Cardiac muscle cell (in vitro differentiated cells and primary cell): ENCODE measurements around the gene XPOT. TPM values are rescaled to one million over a fixed set of nuclear protein-coding genes. Genes with fewer than 3 reads are reported as not detected.
"Not testable (repeated sequence)": the region's sequence is repeated elsewhere in the genome, so short reads cannot be mapped to it uniquely, and the experiment has no call there.

ENCODE experiments used
- DNase-seq, 2 donors: peaks; one replicate each; pipeline versions ENCODE4 v3.0.0 to v3.0.0-alpha.2; 2010 to 2017; ENCODE audit warnings: low read depth in 1 of 2, low spot score in 1 of 2
- H3K27ac ChIP-seq: fragments of 200-600 bp; sonication (generic); 2 replicates; pipeline ENCODE4 v1.5.1; 2016
- H3K27me3 ChIP-seq: fragments of 200-600 bp; sonication (generic); 2 replicates; pipeline ENCODE4 v1.6.0; 2016; ENCODE audit warnings: control low read depth
- H3K36me3 ChIP-seq: fragments of 200-600 bp; sonication (generic); 2 replicates; pipeline ENCODE4 v1.5.1; 2016; ENCODE audit warnings: control low read depth
- H3K4me1 ChIP-seq: fragments of 200-600 bp; sonication (generic); 2 replicates; pipeline ENCODE4 v1.8.1; 2017; ENCODE audit warnings: low read depth, mild to moderate bottlenecking, mixed run types
- H3K4me3 ChIP-seq: fragments of 200-600 bp; sonication (generic); 2 replicates; pipeline ENCODE4 v1.5.1; 2016; ENCODE audit warnings: mild to moderate bottlenecking
- H3K9me3 ChIP-seq: fragments of 200-600 bp; sonication (generic); 2 replicates; pipeline ENCODE4 v1.5.1; 2017; ENCODE audit warnings: low read depth, mild to moderate bottlenecking, control low read depth
- polyA plus RNA-seq: library from polyadenylated mRNA; unstranded; fragments of >200 nt; fragmentation: Nextera tagmentation; extraction: Ambion mirVana; gene quantifications from 2 replicates; pipeline ENCODE4 v1.2.1, GENCODE V29; 2016
- total RNA-seq: library from RNA; depleted of rRNA; stranded (reverse); fragments of >200 nt; gene quantifications from 2 replicates; pipeline ENCODE4 v1.2.3, GENCODE V29; 2016
- TF ChIP-seq, protein P1 (sequence below): IDR thresholded peaks from 2 replicates; pipeline ENCODE4 v1.5.1; 2012; ENCODE audit warnings: low read depth, mild to moderate bottlenecking, low read length

Gene XPOT, protein sequence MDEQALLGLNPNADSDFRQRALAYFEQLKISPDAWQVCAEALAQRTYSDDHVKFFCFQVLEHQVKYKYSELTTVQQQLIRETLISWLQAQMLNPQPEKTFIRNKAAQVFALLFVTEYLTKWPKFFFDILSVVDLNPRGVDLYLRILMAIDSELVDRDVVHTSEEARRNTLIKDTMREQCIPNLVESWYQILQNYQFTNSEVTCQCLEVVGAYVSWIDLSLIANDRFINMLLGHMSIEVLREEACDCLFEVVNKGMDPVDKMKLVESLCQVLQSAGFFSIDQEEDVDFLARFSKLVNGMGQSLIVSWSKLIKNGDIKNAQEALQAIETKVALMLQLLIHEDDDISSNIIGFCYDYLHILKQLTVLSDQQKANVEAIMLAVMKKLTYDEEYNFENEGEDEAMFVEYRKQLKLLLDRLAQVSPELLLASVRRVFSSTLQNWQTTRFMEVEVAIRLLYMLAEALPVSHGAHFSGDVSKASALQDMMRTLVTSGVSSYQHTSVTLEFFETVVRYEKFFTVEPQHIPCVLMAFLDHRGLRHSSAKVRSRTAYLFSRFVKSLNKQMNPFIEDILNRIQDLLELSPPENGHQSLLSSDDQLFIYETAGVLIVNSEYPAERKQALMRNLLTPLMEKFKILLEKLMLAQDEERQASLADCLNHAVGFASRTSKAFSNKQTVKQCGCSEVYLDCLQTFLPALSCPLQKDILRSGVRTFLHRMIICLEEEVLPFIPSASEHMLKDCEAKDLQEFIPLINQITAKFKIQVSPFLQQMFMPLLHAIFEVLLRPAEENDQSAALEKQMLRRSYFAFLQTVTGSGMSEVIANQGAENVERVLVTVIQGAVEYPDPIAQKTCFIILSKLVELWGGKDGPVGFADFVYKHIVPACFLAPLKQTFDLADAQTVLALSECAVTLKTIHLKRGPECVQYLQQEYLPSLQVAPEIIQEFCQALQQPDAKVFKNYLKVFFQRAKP
- total RNA-seq (32.1 and 33.9 TPM in 2 replicates), polyA plus RNA-seq (27.6 and 50.5 TPM in 2 replicates)

DNA sequence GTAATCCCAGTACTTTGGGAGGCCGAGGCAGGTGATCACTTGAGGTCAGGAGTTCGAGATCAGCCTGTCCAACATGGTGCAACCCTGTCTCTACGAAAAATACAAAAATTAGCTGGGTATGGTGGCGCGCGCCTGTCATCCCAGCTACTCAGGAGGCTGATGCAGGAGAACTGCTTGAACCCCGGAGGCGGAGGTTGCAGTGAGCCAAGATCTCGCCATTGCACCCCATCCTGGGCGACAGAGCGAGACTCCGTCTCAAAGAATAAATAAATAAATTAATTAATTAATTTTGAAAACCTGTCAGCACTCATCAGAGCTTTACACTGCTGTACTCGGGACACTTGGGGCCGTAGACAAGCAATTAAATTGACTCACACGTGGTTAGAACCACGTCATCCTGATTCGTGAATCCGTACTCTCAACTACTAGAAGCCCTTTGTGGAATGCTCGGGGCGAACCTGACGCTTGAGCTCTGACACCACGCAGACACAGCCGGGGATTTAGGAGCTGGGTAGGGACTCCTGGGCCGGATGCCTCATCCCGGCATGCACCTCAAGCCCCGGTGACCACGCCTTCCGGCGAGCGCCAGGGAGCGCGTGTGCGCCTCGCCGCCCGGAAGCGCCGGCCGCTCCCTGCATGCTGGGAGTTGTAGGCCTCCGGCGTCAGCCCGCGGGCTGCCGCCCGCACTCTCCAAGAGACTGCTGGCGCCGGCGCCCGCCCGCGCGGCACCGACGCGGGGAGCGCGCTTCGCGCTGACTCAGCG lies at the start of gene XPOT:
XPOT (plus strand) TSS at position 686 of the 763 bp plus-strand sequence. CDS start 5,644 bp downstream, outside the sequence.
- H3K36me3 ChIP-seq: no peaks in the 10 kb centered on the region
- H3K4me1 ChIP-seq: no peaks in the 10 kb centered on the region
- no peaks in the 10 kb centered on the region for H3K27me3 ChIP-seq
- peak; percentile 97 to 99 for DNase-seq
- TF ChIP-seq, protein P1, sequence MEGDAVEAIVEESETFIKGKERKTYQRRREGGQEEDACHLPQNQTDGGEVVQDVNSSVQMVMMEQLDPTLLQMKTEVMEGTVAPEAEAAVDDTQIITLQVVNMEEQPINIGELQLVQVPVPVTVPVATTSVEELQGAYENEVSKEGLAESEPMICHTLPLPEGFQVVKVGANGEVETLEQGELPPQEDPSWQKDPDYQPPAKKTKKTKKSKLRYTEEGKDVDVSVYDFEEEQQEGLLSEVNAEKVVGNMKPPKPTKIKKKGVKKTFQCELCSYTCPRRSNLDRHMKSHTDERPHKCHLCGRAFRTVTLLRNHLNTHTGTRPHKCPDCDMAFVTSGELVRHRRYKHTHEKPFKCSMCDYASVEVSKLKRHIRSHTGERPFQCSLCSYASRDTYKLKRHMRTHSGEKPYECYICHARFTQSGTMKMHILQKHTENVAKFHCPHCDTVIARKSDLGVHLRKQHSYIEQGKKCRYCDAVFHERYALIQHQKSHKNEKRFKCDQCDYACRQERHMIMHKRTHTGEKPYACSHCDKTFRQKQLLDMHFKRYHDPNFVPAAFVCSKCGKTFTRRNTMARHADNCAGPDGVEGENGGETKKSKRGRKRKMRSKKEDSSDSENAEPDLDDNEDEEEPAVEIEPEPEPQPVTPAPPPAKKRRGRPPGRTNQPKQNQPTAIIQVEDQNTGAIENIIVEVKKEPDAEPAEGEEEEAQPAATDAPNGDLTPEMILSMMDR: no peak
- H3K4me3 ChIP-seq: peak within 1 kb of the TSS; percentile 59
- no peaks in the 10 kb centered on the region for H3K9me3 ChIP-seq
- H3K27ac ChIP-seq: peak within 1 kb of the TSS; percentile 96

DNA sequence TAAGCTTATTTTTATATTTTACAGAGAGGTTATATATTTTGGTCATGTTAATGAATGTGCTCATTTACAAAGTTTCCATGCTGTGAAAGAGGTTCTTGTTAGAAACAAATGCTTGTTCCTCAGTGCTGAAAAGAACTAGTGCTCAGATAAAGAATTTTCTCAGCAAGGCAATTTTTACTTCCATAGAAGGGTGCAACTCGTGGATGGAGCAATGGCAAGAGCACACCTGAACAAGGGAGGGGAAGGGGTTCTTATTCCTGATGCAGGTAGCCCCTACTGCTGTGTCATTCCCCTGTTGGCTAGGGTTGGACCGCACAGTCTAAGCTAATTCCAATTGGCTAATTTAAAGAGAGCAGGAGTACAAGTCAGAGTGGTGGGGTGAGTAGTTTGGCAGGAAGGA lies 48.0 kb upstream of the XPOT start:
- not testable (repeated sequence) for H3K36me3 ChIP-seq, H3K27me3 ChIP-seq, H3K27ac ChIP-seq, H3K4me3 ChIP-seq, H3K4me1 ChIP-seq, DNase-seq, H3K9me3 ChIP-seq

DNA sequence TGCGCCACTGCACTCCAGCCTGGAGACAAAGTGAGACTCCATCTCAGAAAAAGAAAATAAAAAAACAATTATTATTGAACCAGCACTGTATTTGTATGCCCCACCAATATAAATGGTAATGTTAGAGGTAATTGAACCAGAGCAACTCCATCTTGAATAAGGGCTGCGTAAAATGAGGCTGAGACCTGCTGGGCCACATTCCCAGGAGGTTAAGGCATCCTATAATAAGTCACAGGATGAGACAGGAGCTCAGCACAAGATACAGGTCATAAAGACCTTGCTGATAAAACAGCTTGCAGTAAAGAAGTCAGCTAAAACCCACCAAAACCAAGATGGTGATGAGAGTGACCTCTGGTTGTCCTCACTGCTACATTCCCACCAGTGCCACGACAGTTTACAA lies 43.0 kb upstream of the XPOT start:
- H3K4me1 ChIP-seq, H3K36me3 ChIP-seq, H3K27me3 ChIP-seq, H3K4me3 ChIP-seq, DNase-seq, H3K9me3 ChIP-seq, H3K27ac ChIP-seq: not testable (repeated sequence)

DNA sequence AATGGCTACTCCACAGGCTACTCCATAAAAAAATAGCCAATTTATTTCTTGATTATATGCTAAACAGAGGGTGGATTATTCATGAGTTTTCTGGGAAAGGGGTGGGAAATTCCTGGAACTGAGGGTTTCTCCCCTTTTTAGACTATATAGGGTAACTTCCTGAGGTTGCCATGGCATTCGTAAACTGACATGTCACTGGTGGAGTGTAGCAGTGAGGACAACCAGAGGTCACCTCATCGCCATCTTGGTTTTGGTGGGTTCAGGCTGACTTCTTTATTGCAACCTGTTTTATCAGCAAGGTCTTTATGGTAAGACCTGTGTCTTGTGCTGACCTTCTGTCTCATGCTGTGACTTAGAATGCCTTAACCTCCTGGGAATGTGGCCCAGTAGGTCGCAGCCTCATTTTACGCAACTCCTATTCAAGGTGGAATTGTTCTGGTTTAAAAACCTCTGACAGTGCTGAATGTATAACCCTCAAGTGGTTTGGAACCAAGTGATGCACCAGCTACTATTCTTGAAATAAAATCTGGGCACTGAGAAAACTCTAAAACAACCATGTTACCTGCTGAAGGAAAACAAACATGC lies 41.4 kb upstream of the XPOT start:
- Histone ChIP-seq H3K27me3 (no peaks in the 10 kb centered on the region), H3K36me3 (no peaks in the 10 kb centered on the region), H3K9me3 (no peaks in the 10 kb centered on the region), H3K4me3 (no peak overlapping the region), H3K27ac (no peak overlapping the region), H3K4me1 (no peaks in the 10 kb centered on the region)
- TF ChIP-seq, protein P1: no peak
- DNase-seq: no peak

DNA sequence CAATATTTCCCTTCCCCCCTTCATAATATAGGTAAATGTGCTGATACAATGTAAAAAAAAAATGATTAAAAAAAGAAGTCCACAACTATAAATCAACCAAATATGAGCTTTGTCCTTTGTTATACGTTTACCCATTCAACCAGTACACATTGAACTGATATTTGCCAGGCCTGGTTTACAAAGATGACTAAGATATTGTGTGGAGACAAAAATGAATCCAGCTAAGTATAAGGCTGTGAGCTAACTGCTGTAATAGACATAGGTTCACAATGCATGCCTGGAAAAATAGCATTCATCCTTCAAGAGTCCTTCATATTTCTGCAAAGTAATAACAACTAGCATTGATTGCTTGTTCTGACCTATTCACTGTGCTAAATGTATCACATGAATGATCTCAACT lies 20.5 kb upstream of the XPOT start:
- DNase-seq: no peak
- Histone ChIP-seq H3K36me3 (no peaks in the 10 kb centered on the region), H3K9me3 (no peaks in the 10 kb centered on the region)

More for the DNA sequence above, 20.5 kb upstream of the XPOT start:
- Histone ChIP-seq H3K27ac (no peak overlapping the region), H3K27me3 (no peaks in the 10 kb centered on the region), H3K4me1 (no peaks in the 10 kb centered on the region), H3K4me3 (no peak overlapping the region)
- TF ChIP-seq, protein P1: no peak
